ENCODE measurements around the gene LTC4S. TPM values are rescaled to one million over a fixed set of nuclear protein-coding genes. Genes with fewer than 3 reads are reported as not detected.
"Not testable (repeated sequence)": the region's sequence is repeated elsewhere in the genome, so short reads cannot be mapped to it uniquely, and the experiment has no call there.

LTC4S gene
- total RNA-seq, 4 donors from 2014 or later = 4.1 to 22.9 (median 13.6) TPM; not detected in 1

- intact Hi-C loops (cut with DNase I; ENCODE audit: low total_unique reads) = no loop called here
- Histone ChIP-seq H3K4me3 (no peak overlapping the region), H3K9me3 (no peaks in the 10 kb centered on the region), H3K27me3 (no peaks in the 10 kb centered on the region), H3K27ac (no peak overlapping the region), H3K36me3 (no peaks in the 10 kb centered on the region), H3K4me1 (no peaks in the 10 kb centered on the region)
- no peak for DNase-seq
- TF ChIP-seq CTCF (IDR thresholded peaks at IDR 0.05) (no peak), POLR2A (IDR thresholded peaks at IDR 0.05) (no peak)
These were observed 11.9 kb upstream of the LTC4S start for GRCh38 chr5:179781846-179782245.

- Histone ChIP-seq H3K4me3 (no peak overlapping the region), H3K27me3 (no peaks in the 10 kb centered on the region), H3K36me3 (no peaks in the 10 kb centered on the region), H3K4me1 (no peaks in the 10 kb centered on the region), H3K27ac (no peak overlapping the region), H3K9me3 (no peaks in the 10 kb centered on the region)
- TF ChIP-seq CTCF (IDR thresholded peaks at IDR 0.05) = no peak
- TF ChIP-seq POLR2A (IDR thresholded peaks at IDR 0.05) = no peak
- intact Hi-C loops (cut with DNase I; ENCODE audit: low total_unique reads) = no loop called here
- no peak for DNase-seq
These were observed 10.7 kb upstream of the LTC4S start for GRCh38 chr5:179783128-179783527.

GRCh38 chr5:179786861-179787260 lies 6.9 kb upstream of the LTC4S start:
- DNase-seq = no peak
- H3K9me3 ChIP-seq = no peaks in the 10 kb centered on the region
- no peaks in the 10 kb centered on the region for H3K27me3 ChIP-seq
- H3K27ac ChIP-seq = no peak overlapping the region
- intact Hi-C loops (cut with DNase I; ENCODE audit: low total_unique reads) = no loop called here
- H3K4me3 ChIP-seq = no peak overlapping the region
- TF ChIP-seq CTCF (IDR thresholded peaks at IDR 0.05) (no peak), POLR2A (IDR thresholded peaks at IDR 0.05) (no peak)
- no peaks in the 10 kb centered on the region for H3K36me3 ChIP-seq
- no peaks in the 10 kb centered on the region for H3K4me1 ChIP-seq

GRCh38 chr5:179788193-179788854 lies 5.5 kb upstream of the LTC4S start:
- TF ChIP-seq POLR2A (IDR thresholded peaks at IDR 0.05) (no peak), CTCF (IDR thresholded peaks at IDR 0.05) (no peak)
- no peaks in the 10 kb centered on the region for H3K36me3 ChIP-seq
- no peaks in the 10 kb centered on the region for H3K27me3 ChIP-seq
- H3K4me3 ChIP-seq = no peak overlapping the region
- H3K9me3 ChIP-seq = no peaks in the 10 kb centered on the region
- no peak for DNase-seq
- no peaks in the 10 kb centered on the region for H3K4me1 ChIP-seq
- no peak overlapping the region for H3K27ac ChIP-seq
- intact Hi-C loops (cut with DNase I; ENCODE audit: low total_unique reads) = no loop called here

GRCh38 chr5:179789278-179789677 lies 4.5 kb upstream of the LTC4S start:
- intact Hi-C loops (cut with DNase I; ENCODE audit: low total_unique reads); H3K9me3 ChIP-seq; H3K4me3 ChIP-seq; H3K36me3 ChIP-seq; DNase-seq; H3K27ac ChIP-seq; H3K27me3 ChIP-seq; H3K4me1 ChIP-seq: not testable (repeated sequence)

All from uterus (tissue), 4 donors.